Inflammatory macrophage treated with lipopolysaccharide for 1 hour (primary cell): Measurements from ENCODE around the gene GIPC3.
"Not testable (repeated sequence)": the region's sequence is repeated elsewhere in the genome, so short reads cannot be mapped to it uniquely, and the experiment has no call there.

Source experiments
- DNase-seq, 2 donors: peaks; one replicate each; pipeline ENCODE4 v3.0.0-alpha.2; 2020 to 2022

Gene GIPC3

GRCh38 chr19:3550947-3551791 is 34.1 kb upstream of the GIPC3 start:
- no peak for DNase-seq

- no peak for DNase-seq
These were observed 33.5 kb upstream of the GIPC3 start for GRCh38 chr19:3551792-3552095.

- DNase-seq: peak in 1 of 2 donors; percentile 38
These were observed 30.8 kb upstream of the GIPC3 start for GRCh38 chr19:3554254-3555083.

- DNase-seq: no peak
These were observed 29.4 kb upstream of the GIPC3 start for GRCh38 chr19:3555653-3556422.

DNA sequence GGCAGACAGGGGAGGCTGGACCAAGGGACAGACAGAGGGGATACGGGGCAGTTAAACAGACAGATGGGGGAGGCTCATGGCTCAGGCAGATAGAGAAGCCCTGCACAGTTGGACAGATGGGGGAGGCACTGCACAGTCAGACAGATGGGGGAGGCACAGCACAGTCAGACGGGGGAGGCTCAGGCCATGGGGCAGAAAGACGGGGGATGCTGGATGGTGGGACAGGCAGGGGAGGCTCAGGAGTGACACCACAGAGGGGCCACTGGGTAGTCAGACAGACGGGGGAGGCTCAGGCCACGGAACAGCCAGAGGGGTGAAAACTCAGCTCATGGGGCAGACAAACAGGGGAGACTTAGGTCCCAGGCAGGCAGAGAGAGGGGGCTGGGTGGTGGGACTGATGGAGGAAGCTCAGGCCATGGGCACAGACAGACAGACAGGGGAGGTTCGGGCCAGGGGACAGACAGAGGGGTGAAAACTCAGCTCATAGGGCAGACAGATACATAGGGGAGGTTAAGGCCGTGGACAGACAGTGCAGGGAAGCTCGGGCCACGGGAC is 28.8 kb upstream of the GIPC3 start:
- DNase-seq: no peak

DNA sequence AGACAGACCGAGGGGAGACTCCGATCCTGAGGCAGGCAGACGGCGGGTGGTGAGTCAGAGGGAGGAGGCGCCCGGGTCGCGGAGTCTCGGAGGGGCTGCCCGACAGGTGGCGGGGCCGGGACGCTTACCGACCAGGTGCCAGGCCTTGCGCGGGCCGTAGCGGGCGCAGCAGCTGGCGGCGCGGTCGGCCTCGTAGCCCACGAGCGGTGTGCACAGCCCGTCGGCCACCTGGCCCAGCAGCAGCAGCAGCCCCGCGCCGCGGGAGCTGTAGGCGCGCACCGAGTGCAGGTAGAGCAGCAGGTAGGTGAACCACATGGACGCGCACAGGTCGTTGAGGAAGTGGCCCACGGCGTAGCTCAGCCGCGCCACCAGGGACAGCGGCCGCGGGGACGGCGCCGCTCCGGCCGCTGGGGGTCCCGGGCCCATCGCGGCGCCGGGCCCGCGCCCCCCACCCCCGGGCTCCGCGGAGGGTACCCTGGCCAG is 28.3 kb upstream of the GIPC3 start:
- peak in 1 of 2 donors; percentile 32 for DNase-seq

GRCh38 chr19:3557461-3558248 is 27.6 kb upstream of the GIPC3 start, which contains the start of gene MFSD12:
TSS of gene MFSD12 (minus strand) at chr19:3557586. CDS start at chr19:3557403, 183 bp downstream.
- peak; percentile 96 to 97 for DNase-seq

DNA sequence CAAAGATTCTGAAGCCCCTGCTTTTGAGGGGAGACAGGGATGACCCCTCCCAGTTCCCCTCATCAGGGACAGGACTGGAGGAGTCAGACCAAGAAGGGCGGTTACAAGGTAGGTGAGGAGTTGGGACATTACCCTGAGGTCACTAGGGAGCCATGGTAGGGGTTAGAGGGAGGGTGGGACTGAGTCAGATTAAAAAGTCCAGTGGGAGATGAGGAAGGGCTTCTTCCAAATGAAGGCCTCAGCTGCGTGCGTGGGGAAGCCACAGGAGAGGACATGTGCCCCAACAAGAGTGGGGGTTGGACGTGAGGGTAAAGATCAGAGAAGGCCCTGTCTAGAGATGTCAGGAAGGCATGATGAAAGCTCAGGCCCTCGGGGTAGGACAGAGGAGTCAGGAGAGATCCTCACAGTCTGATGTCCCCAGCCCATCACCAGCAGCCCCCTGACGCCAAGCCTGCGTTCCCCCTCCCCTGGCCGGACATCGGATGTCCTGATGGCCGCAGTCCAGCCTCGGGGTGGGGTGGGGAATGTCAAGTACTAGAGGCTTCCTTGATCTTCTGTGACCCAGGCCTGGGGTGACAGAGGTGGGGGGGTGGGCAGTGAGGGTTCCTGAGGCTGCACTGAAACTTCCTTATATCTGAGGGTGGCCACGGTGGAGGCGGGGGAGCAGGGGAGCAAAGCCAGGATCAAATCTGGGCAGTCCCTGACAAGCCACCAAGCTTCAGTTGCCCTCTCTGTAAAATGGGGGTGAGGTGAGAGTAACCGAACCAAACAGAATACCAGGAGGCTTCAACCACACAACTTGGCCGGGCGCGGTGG is 21.4 kb upstream of the GIPC3 start:
- DNase-seq: peak; percentile 44 to 83

DNA sequence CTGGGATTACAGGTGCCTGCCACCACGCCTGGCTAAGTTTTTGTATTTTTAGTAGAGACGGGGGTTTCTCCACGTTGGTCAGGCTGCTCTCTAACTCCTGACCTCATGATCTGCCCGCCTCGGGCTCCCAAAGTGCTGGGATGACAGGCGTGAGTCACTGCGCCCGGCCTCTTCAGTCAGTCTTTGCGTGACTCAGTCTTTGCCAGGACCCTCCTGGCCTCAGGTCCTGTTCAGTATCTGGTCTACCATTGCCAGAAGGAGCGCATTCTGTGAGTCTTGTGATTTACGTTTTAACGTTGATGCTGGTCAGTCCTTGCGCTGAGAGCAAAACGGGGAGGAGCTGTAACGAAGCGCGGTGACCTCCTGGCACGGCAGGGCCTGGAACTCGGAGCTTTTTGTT is 20.1 kb upstream of the GIPC3 start:
- no peak for DNase-seq

DNA sequence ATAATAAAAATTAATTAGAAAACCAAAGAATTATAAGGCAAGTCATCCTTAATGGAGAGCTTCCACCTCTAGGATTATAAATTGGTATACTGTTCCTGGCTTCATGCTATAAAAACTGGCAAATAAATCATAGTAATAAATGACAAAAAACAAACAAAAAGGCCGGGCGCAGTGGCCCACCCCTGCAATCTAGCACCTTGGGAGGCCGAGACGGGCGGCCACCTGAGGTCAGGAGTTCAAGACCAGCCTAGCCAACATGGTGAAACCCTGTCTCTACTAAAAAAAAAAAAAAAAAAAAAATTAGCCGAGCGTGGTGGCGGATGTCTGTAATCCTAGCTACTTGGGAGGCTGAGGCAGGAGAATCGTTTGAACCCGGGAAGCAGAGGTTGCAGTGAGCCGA is 15.2 kb upstream of the GIPC3 start:
- DNase-seq: not testable (repeated sequence)

DNA sequence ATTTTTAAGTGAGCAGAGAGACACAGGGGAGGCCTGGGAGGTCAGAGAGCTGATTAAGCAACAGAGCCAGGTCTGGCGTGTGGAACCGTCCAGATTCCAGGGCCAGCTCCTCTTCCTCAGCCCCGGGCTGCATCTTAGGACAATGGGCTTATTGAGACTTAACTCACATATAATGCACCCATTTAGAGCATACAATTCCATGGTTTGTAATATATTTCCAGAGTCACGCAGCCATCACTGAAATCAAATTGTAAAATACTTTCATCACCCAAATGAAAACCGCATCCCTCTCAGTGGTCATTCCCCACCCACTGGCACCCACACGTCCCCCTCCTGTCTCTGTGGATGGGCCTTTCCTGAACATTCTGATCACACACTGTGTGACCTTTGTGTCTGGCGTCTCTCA is 14.7 kb upstream of the GIPC3 start:
- peak; percentile 72 to 92 for DNase-seq

- peak; percentile 99 to 100 for DNase-seq
These were observed 13.0 kb upstream of the GIPC3 start for GRCh38 chr19:3572132-3572854.

DNA sequence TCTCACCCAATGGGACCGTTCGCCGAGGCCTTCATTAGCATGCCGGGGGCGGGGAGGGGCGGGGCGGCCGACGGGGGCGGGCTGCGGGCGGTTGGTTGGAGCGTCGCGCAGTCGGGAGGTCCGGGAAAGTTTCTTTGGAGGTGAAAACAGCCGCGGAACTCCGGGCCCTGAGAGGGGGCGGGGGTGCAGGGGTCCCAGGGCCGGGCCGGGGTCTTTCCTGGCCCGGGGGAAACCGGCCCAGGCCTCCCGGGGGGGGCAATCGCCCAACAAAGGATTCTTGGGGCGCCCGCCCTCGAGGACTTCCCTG is 12.5 kb upstream of the GIPC3 start, which contains the start of gene HMG20B:
TSS of gene HMG20B (plus strand) at position 90 of the 307 bp plus-strand sequence. CDS start 366 bp downstream, outside the sequence.
- DNase-seq: no peak

DNA sequence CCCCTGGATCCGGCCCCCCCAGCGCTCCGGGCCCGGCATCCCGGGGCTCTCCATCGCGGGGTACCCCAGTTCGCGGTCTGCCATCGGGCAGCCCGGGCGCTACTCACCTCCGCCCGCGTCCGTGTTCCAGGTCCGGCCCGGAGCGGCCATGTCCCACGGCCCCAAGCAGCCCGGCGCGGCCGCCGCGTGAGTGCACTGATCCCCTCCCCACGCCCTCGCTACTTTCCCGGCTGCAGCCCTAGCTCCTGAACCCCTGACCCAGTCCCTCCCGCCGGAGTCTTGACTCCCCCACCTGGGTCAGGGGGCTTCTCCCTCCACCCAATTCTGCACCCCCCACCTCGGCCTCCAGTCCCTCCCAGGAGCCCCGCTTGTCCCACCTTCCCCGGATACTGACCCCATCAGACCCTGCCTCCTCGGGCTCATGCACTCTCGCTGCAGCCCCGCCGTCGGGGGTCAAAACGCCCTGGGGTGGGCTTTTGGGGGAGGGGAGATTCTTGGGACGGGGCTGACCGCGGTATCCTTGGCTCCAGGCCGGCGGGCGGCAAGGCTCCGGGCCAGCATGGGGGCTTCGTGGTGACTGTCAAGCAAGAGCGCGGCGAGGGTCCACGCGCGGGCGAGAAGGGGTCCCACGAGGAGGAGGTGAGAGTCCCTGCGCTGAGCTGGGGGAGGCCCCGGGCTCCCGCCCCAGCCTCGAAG is 12.0 kb upstream of the GIPC3 start:
- DNase-seq: no peak

DNA sequence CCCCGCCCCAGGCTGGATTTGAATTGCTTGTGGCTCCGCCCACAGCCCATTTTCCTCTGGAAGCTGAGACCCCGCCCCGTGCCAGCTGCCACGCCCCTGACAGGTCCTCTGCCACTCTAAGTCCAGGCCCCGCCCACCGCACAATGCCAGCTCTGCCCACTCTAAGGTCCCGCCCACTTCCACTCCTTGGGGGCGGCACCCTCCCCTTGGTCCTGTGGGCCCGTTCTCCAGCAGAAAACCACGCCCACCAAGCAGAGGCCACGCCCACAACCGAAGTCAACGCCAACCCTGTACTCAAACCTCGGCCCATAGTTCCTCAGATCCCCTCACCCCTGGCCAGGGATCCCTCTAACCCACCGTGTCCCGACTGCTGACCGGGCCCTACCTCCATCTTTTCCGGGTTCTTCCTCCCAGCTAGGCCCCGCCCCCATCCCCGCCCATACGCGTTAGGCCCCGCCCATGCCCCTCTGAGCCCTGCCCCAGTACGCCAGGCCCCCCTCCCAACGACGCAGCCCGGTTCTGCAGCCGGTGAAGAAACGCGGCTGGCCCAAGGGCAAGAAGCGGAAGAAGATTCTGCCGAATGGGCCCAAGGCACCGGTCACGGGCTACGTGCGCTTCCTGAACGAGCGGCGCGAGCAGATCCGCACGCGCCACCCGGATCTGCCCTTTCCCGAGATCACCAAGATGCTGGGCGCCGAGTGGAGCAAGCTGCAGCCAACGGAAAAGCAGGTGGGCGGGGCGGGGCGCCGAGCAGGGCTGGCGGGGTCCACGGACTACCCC is 11.2 kb upstream of the GIPC3 start:
- DNase-seq: peak; percentile 99 to 100

DNA sequence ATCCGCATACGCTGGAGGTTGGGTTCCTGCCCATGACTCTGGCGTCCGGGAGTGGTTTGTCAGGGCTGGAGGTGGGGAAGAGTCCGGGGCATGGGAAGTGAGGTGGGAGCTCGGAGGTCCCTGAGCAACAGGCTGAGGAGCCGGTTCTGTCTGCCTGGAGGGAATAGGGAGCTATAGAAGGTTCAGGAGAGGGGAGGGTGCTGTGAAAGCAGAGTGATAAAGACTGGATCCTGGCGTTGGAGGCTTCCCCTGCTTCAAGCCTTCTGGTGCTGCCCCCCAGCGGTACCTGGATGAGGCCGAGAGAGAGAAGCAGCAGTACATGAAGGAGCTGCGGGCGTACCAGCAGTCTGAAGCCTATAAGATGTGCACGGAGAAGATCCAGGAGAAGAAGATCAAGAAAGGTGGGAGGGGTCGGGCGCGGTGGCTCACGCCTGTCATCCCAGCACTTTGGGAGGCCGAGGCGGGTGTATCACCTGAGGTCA is 10.0 kb upstream of the GIPC3 start:
- no peak for DNase-seq

DNA sequence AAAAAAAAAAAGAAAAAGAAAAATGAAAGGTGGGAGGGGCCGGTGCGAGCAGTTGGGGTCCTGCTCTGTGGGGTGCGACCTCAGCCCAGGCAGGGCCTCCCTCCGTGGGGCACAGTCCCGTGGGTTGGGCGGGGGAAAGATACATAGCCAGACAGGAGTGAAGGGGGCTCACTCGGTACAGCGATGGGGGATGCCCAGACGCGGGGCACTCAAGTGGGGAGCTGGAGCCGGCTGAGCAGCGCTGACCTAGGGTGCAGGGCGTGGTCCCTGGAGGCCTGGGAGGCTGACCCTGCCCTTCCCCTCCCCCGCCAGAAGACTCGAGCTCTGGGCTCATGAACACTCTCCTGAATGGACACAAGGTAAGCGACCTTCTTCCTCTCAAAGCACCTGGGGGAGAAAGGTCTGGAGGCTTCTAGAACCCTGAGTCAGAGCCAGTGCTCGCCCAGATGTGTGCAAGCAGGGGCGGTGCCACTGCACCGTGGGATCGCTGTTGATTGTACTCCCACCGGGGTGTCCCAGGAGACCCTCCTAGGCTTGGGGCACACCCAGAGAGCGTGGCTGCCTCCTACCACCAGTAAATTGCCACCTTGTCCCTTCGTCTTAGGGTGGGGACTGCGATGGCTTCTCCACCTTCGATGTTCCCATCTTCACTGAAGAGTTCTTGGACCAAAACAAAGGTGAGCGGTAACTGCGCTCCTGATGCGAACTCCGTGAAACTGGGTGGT is 9.2 kb upstream of the GIPC3 start:
- no peak for DNase-seq
